ENCODE data around the gene BCAR1. TPM values are rescaled to one million over a fixed set of nuclear protein-coding genes. Genes with fewer than 3 reads are reported as not detected.

The BCAR1 gene
- total and polyA plus RNA-seq, 2 of the 13 experiments (the other 11 are each of a cell fraction or from before 2014, with no cell fraction given) = 48.1 to 51.7 TPM

- ChIA-PET POLR2A (interaction anchor here (3.1 to 14.7 kb wide), 2 partner anchors 12 to 52 kb away, joined by 27 to 312 read pairs; no protein-coding TSS in a partner anchor), CTCF (ENCODE audit: low intra/inter-chr PET ratio, low total read pairs) (interaction anchor here (0.8 kb wide), 1 partner anchor 129 kb away, joined by 3 read pairs; no protein-coding TSS in a partner anchor)
- peaks cover 3 to 8% of the 10 kb centered on the region in 2 experiments; a peak in 2 of 5 replicates for H3K36me3 ChIP-seq (replicated peaks in 1 of 2; ENCODE audit: control insufficient read depth in 1 of 2, insufficient read depth in 2 of 2, low read length in 2 of 2)
- intact Hi-C loops (cut with micrococcal nuclease; ENCODE audit: unreplicated experiment) (no loop called here), in situ Hi-C loops (cut with HindIII; ENCODE audit: extremely low pct_ligation_motif_present, low pct_unique_long_range_greater_than_20kb) (no loop called here)
- no peak overlapping the region for H2AFZ ChIP-seq (ENCODE audit: low read length)
- H3K27ac ChIP-seq (ENCODE audit: extremely low read length, insufficient read depth, low read length) = peak overlapping the region; percentile 45
- ATAC-seq (no peak; the same call in 2 of the 3 replicates), DNase-seq (ENCODE audit: low spot score) (no peak), FAIRE-seq (no peak)
- H3K27me3 ChIP-seq (ENCODE audit: control insufficient read depth in 1 of 2, insufficient read depth in 2 of 2, low read length in 2 of 2) = no peaks in the 10 kb centered on the region
- peak overlapping the region; percentile 41 for H3K4me2 ChIP-seq (ENCODE audit: low read depth, low read length)
- H3K4me1 ChIP-seq (ENCODE audit: insufficient read depth, low read length) = peaks cover 91% of the 10 kb centered on the region
- H3K9ac ChIP-seq (ENCODE audit: insufficient read depth, low read depth, low read length) = peak overlapping the region; percentile 38
- H3K9me3 ChIP-seq (ENCODE audit: low read length) = no peaks in the 10 kb centered on the region
- H3K79me2 ChIP-seq (ENCODE audit: insufficient read depth, low read length) = peaks cover 91% of the 10 kb centered on the region
- BruUV-seq (replicated peaks) = no TSS peak
- WGBS (ENCODE audit: low lambda C conversion rate) = 86% methylated on average over 14 of the region's 14 CpGs
- peaks cover 57% of the 10 kb centered on the region for H4K20me1 ChIP-seq (ENCODE audit: insufficient read depth, low read length)
- peak overlapping the region in 1 of 3 experiments; percentile 23; a peak in 1 of 6 replicates for H3K4me3 ChIP-seq (replicated peaks in 1 of 3; ENCODE audit: insufficient read depth in 1 of 3, low read depth in 2 of 3, low read length in 3 of 3)
- 0 out of 2 replicates have a peak, but pooled peaks have one; percentile 10 for TF ChIP-seq SP4 (CRISPR knock-in tag; IDR thresholded peaks at IDR 0.05)
- no peak for TF ChIP-seq MIER2 (CRISPR knock-in tag; IDR thresholded peaks at IDR 0.05)
- TF ChIP-seq ZNF576 (CRISPR knock-in tag; IDR thresholded peaks at IDR 0.05) = peak; percentile 54; the same call in 1 of the 2 replicates
- no peak for TF ChIP-seq KIAA2018 (CRISPR knock-in tag; IDR thresholded peaks at IDR 0.05; ENCODE audit: borderline replicate concordance)
- no peak for TF ChIP-seq HNRNPL (IDR thresholded peaks at IDR 0.05; ENCODE audit: low read depth, low read length)
- no peak for TF ChIP-seq ZNF3 (CRISPR knock-in tag; IDR thresholded peaks at IDR 0.05)
- 0 out of 2 replicates have a peak, but pooled peaks have one; percentile 0 for TF ChIP-seq UBTF (CRISPR knock-in tag; IDR thresholded peaks at IDR 0.05)
- no peak for TF ChIP-seq ATF5 (CRISPR knock-in tag; IDR thresholded peaks at IDR 0.05; ENCODE audit: low read depth)
- TF ChIP-seq RBFOX2 (IDR thresholded peaks at IDR 0.05; ENCODE audit: low read depth, low read length) = peak; percentile 65; the same call in 1 of the 2 replicates
- TF ChIP-seq EED (CRISPR knock-in tag; IDR thresholded peaks at IDR 0.05) = 0 out of 2 replicates have a peak, but pooled peaks have one; percentile 23
- no peak for TF ChIP-seq ZNF557 (CRISPR knock-in tag; IDR thresholded peaks at IDR 0.05)
- TF ChIP-seq AGO2 (optimal IDR thresholded peaks at IDR 0.05; ENCODE audit: low read depth, low read length) = peak; percentile 91
Measured at GRCh38 chr16:75256696-75257343, 5.4 kb upstream of the BCAR1 start.

All from HepG2 (cell line).